NCI-H510A (cell line): ENCODE results near the gene LDLRAD4.

Experiments used
- DNase-seq: peaks from one replicate; lab custom pipeline; 2025; lab: John Stamatoyannopoulos, UW

LDLRAD4 gene

GRCh38 chr18:13387855-13388548, 169.4 kb downstream of the LDLRAD4 start:
- no peak for DNase-seq

DNA sequence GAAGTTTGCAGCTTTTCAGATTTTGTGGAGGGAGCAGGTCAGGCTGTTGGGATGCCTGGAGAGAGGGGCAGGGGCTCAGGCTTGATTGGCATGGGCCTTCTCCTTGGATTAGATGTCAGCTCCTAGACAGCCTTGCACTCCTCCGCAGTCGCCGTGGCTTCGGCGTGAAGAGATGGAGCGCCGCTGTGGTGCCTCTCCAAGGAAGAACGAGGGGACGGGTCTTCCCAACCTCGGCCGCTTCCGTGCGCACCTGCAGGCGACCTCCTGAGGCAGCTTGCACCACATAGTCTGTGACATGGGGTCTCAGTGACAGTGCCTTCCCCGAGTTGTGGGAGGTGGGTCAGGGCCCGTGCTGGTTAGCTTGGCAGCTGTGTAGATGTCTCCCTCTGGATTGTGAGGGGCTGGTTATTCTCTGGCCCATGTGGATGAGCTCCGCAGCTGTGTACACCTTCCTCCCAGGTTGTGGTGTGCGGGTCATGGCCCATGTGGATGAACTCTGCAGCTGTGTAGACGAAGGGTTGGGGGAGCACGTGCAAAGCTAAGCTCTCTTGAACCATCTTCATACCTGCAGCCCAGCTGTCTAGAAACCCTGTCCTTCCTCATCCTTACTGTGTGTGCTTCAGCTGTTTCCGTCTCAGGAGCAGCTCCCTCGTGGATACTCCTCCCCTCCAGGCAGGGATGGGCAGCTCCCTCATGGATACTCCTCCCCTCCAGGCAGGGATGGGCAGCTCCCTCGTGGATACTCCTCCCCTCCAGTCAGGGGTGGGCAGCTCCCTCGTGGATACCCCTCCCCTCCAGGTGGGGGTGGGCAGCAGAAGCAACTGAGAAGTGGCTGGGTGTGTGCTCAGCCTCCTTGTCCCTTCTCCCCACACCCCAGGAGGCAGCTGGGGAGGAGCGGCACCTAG, 170.3 kb downstream of the LDLRAD4 start:
- no peak for DNase-seq

DNA sequence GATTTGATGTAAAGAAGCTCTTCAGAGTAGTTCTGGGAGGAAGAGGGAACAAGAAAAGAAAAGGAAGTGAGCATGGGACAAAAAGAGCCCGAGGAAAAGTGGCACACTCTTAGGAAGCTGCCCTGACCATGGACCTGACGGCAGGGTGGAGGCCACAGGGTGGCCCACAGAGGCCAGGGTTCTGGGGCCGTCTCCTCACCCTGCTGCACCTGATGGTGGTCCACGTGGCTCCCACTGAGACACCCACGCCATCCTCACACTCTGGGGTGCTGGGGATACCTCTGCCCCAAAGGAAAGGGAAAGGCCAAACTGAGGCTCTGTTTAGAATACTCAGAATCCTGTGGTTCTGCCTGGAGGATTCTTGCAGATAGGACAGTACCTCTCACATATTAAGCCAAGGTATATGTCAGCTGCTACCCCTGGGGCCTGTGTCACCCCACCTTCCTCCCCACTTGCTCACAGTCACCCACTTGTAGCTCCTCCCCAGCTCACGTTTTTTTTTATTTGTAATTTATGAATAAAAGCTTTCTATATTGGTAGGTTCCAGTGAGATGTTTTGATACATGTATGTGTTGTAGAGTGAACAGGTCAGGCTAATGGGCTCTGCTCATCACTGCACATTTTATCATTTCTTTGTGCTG, 171.1 kb downstream of the LDLRAD4 start:
- DNase-seq = no peak

DNA sequence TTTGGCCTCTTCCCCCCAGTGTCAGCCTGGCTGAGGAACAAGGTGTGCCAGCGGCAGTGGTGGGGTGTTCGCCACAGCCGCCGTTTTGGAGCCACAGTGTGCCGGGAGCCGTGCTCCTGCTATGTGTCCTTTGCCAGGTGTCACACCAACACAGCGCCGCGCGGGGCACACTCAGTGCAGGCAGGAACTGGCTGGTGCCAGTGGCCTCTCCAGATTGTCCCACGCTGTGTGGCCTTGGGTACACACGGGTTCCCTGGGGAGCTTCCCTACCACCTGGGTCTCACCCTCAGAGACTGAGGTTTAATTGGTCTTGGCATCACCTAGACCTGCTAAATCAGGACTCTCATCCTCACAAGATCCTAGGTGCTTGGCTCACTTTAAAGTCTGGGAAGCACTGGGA, 171.6 kb downstream of the LDLRAD4 start:
- DNase-seq = no peak

- no peak for DNase-seq
Measured at GRCh38 chr18:13390711-13391110, 172.2 kb downstream of the LDLRAD4 start.

GRCh38 chr18:13392029-13392750, 173.6 kb downstream of the LDLRAD4 start:
- no peak for DNase-seq

GRCh38 chr18:13392899-13393298, 174.3 kb downstream of the LDLRAD4 start:
- DNase-seq = no peak

DNA sequence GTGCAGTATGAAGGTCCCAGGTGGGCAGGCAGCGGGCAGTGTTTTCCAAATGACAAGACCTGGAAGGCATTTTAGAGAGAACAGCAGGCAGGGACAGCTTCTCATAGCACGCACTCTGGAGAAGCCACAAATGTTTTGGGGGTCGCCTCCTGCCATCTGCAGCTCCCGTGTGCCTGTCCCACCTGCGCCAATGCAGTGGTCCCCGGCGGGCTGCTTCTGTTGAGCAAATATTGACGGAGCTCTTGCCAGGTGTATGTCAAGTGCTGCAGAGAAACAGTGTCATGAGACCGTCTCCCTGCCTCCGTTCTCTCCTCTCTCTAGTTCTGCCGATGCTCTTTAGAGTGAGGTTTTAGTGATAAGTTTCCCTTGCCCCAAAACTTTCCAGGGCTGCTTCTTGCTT, 174.8 kb downstream of the LDLRAD4 start:
- DNase-seq = peak; percentile 19

- peak; percentile 58 for DNase-seq
Measured at GRCh38 chr18:13394801-13395200, 176.2 kb downstream of the LDLRAD4 start.

DNA sequence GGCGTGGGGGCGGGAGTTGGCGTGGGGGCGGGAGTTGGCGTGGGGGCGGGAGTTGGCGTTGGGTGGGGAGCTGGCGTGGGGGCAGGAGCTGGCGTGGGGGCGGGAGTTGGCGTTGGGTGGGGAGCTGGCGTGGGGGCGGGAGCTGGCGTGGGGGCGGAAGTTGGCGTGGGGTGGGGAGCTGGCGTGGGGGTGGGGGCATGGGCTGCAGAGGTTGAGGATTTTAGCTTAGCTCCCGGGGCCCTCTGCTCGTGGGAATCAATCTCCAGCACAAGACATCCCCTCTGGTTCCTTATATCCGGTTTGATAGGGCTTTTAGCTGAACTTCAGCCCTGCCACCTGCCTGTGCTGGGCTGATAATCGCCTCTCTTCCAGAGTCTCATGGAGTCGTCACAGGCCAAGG, 177.0 kb downstream of the LDLRAD4 start:
- DNase-seq = no peak

- no peak for DNase-seq
Measured at GRCh38 chr18:13397504-13398163, 179.1 kb downstream of the LDLRAD4 start.

- DNase-seq = no peak
Measured at GRCh38 chr18:13398631-13399030, 180.1 kb downstream of the LDLRAD4 start.

DNA sequence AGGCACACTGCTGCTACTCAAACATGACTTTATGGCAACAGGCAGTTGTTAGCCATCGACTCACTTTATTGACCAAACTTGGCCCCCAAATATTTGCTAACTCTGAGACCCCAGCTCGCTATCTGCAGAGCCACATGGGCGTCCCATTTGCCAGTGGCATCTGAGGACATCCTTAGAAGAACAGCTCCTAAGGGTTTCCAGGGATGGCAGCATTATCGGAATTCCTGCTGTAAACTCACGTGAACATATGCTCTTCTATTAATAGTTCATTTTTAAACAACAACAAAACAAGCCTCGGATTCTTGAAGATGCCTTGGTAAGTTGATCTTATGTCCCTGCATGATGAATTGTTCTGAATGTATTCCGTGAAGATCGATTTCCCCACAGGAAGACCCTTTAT, 181.0 kb downstream of the LDLRAD4 start:
- no peak for DNase-seq

DNA sequence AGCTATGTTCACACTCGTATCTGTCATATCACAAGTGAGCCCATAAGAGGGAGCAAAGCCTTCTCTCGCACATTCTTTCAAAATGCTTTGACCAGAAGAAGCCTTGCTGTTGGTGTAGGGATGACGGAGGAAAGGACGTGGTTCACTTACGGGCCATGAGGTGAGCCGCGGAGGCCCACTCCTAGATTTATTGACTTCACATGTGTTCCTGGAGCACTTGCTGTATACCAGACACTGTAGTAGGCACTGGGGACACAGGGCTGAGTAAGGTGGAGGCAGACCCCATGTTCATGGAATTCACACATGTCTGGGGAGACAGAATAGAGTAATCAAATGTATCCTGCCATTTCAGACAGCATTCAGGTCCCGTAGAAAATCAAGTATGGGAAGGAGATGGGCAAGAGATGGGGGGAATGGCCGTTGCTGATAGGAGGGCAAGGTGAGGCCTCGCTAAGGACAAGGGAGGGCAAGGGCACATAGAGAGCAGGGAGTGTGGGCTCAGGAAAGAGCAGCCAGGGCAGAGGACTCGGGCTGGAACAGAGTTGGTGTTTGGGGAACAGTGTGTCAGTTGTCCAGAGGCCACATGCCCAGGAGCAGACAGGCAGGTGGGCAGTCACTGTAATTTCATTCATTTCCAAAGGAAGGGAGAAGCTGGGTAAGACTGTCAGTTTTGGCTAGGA, 182.2 kb downstream of the LDLRAD4 start:
- DNase-seq = no peak

DNA sequence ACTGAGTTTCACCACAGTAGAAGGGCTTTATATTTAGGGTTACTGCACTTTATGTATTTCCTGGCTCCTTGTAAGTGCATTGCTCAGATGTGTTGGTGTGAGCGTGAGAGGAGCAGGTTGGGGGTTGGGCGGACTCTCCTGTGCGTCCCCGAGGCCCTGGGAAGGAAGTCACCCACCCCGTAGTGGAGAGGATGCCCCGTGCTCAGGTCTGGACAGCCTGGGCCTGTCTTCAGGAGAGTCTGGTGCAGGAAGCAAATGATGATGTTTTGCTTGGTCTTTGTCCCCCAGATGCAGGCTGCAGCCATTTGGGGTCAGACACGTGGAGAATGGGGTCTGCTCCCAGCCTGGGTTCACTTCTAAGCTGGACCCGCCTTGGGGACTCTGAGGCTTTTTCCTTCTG, 182.8 kb downstream of the LDLRAD4 start:
- DNase-seq = no peak

DNA sequence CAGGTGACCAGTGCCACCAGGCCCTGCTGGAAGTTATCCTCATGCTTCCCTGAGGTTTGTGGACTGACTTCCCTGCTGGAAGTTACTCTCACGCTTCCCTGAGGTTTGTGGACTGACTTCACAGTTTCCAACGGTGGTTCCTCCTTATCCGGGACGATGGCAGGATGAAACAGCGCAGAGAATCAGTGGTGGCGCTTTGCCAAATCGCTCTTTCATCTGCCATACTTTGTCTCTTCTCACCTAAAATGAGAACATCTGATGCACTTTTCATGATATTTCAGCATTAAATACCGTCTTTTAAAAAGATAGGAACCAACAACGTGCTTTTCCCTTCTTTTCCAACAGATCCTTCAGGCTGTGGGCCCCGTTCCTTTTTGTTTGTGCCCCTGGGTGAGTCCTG, 183.3 kb downstream of the LDLRAD4 start:
- no peak for DNase-seq

DNA sequence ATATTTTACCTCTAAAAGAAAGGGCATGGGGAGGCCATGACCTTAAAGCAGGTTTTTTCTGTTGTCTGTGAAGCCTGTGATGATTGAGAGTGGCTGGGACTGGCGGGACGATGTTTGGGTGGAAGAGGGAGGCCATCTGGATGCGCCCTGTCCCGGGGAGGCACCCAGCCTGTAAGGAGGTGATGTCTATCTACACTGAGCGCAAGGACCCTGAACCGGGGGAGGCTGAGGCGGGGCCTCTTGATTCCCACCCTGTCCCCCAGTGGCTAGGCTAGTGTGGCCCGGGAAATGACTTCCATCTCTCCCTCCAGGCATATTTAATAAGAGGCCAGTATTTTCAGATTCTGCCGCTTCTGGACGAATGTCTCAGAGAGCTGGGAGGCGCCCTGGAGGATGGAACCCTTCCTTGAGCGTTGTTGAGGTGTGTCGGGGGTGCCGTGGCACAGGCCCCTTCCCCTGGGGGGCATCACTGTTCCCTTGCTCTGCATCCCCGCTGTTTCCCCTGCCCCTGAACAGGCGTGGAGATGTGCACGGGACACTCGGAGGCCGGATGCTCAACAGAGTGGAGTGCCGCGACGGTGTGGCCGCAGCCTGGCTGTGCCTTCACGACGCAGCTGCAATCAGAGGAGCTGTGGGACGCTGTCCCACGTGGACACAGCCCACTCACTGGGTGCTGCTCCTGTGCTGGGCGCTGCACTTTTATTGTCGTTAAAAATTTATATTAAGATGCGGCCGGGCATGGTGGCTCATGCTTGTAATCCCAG, 185.4 kb downstream of the LDLRAD4 start:
- no peak for DNase-seq

DNA sequence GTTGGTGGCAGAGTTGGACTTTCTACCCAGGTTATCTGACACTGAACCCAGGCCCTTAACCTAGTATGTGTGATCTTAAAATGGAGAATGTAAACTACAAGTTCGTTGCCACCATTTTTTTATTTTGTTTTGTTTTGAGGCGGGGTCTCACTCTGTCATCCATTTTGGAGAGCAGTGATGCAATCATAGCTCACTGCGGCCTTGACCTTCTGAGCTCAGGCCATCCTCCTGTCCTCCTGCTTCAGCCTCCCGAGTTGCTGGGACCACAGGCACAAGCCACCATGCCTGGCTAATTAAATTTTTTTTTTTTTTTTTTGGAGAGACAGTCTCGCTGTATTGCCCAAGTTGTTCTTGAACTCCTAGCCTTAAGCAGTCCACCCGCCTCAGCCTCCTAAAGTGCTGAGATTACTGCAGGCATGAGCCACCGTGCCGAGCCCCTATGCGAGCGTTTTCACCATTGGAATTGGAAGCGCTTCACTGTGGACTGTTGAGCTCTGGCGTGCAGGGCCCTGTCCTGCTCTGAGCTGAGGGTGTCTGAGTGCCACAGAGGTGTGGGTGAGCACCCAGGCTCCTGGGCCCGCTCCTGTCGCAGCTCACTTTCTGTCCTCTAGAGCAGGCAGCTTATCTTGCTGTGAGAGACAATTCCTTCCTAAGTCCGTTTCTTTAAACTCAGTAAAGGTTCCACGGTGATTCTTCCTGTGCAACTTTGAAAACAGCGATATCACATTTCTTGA, 186.9 kb downstream of the LDLRAD4 start:
- DNase-seq = no peak

GRCh38 chr18:13406049-13406615, 187.6 kb downstream of the LDLRAD4 start:
- DNase-seq = no peak
